GM23248 (cell line): ENCODE data around the gene MRPL28.

Source experiments
- EZH2 ChIP-seq: fragments of 200-600 bp; sonication (generic); IDR thresholded peaks from 2 replicates; pipeline ENCODE4 v1.6.1; 2018; ENCODE audit warnings: antibody characterized with exemption, mild to moderate bottlenecking; ENCODE audit not compliant: insufficient read depth, poor library complexity, severe bottlenecking
- EZH2phosphoT487 ChIP-seq: fragments of 200-600 bp; sonication (generic); IDR thresholded peaks from 2 replicates; pipeline ENCODE4 v1.6.1; 2018; ENCODE audit warnings: antibody characterized with exemption, moderate library complexity, mild to moderate bottlenecking, low read depth; ENCODE audit not compliant: insufficient read depth

DNA sequence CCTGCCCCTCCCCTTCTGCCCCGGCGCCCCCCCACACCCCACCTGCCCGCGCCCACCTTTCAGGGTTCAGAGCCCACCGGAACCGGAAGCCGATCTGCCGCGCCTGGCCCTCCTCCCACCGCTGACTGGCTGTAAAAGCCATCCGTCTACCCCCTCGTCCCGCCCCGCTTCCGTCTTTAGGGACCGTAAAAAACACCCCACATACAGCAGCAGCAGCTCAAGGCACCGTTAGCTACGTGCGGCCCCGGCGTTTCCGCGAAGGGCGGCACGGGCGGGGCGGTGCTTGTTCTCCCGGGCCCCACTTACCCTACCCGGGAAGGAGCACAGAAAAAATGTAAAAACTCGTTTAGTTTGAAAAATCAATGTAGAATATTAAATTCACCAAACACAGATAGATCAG lies at the start of gene MRPL28:
- TF ChIP-seq EZH2 (no peak), EZH2phosphoT487 (no peak)
